SK-N-SH treated with all-trans-retinoic acid at 6 μM for 48 hours (cell line): ENCODE results near the gene TTC7B.

Experiments
- ATAC-seq: fragments of 200-7000 bp; cut with Tn5 transposase; 3 replicates; pipeline ENCODE4 v1.9.1; 2020; ENCODE audit warnings: mild to moderate bottlenecking, moderate library complexity
- ARNTL ChIP-seq: fragments of 450-650 bp; formaldehyde crosslinking; IDR thresholded peaks from 2 replicates; pipeline ENCODE4 v1.5.0; 2020; ENCODE audit warnings: low read depth, mild to moderate bottlenecking, moderate library complexity, borderline replicate concordance
- BACH2 ChIP-seq: fragments of 250-450 bp; sonication (Bioruptor Pico); IDR thresholded peaks from 2 replicates; pipeline ENCODE4 v1.9.0; 2021; ENCODE audit warnings: mild to moderate bottlenecking, borderline replicate concordance
- CREB5 ChIP-seq: fragments of 250-450 bp; sonication (Bioruptor Pico); IDR thresholded peaks from 2 replicates; pipeline ENCODE4 v1.5.1; 2020; ENCODE audit warnings: low read depth, mild to moderate bottlenecking, moderate library complexity
- CSDC2 ChIP-seq: fragments of 250-450 bp; sonication (Bioruptor Pico); IDR thresholded peaks from 2 replicates; pipeline ENCODE4 v1.5.0; 2020; ENCODE audit warnings: mild to moderate bottlenecking, moderate library complexity
- CSRNP3 ChIP-seq: fragments of 250-450 bp; sonication (Bioruptor Pico); IDR thresholded peaks from 2 replicates; pipeline ENCODE4 v1.5.1; 2021; ENCODE audit warnings: mild to moderate bottlenecking, moderate library complexity
- ESRRG ChIP-seq: fragments of 250-450 bp; sonication (Bioruptor Pico); IDR thresholded peaks from 2 replicates; pipeline ENCODE4 v1.6.1; 2021; ENCODE audit warnings: mild to moderate bottlenecking
- GLIS3 ChIP-seq: fragments of 250-450 bp; sonication (Bioruptor Pico); IDR thresholded peaks from 2 replicates; pipeline ENCODE4 v1.5.0; 2020; ENCODE audit warnings: mild to moderate bottlenecking, moderate library complexity
- ISL1 ChIP-seq: fragments of 250-450 bp; sonication (Bioruptor Pico); IDR thresholded peaks from 2 replicates; pipeline ENCODE4 v2.1.2; 2022; ENCODE audit warnings: mild to moderate bottlenecking, moderate library complexity
- OSR1 ChIP-seq: fragments of 250-450 bp; sonication (Bioruptor Pico); IDR thresholded peaks from 2 replicates; pipeline ENCODE4 v1.8.0; 2022; ENCODE audit warnings: moderate library complexity, mild to moderate bottlenecking, inconsistent platforms
- PATZ1 ChIP-seq: fragments of 250-450 bp; sonication (Bioruptor Pico); IDR thresholded peaks from 2 replicates; pipeline ENCODE4 v1.8.0; 2020; ENCODE audit warnings: mild to moderate bottlenecking, moderate library complexity, borderline replicate concordance
- POU6F1 ChIP-seq: fragments of 250-450 bp; sonication (Bioruptor Pico); IDR thresholded peaks from 2 replicates; pipeline ENCODE4 v1.8.0; 2021; ENCODE audit warnings: low read depth, mild to moderate bottlenecking, moderate library complexity, borderline replicate concordance
- PPARA ChIP-seq: fragments of 250-450 bp; sonication (Bioruptor Pico); IDR thresholded peaks from 2 replicates; pipeline ENCODE4 v1.5.0; 2020; ENCODE audit warnings: mild to moderate bottlenecking, borderline replicate concordance
- RARB ChIP-seq: fragments of 250-450 bp; sonication (Bioruptor Pico); IDR thresholded peaks from 2 replicates; pipeline ENCODE4 v1.8.0; 2021; ENCODE audit warnings: mild to moderate bottlenecking, moderate library complexity
- SNAI2 ChIP-seq: fragments of 250-450 bp; sonication (Bioruptor Pico); IDR thresholded peaks from 2 replicates; pipeline ENCODE4 v1.5.0; 2020; ENCODE audit warnings: mild to moderate bottlenecking, moderate library complexity
- TOX ChIP-seq: fragments of 250-450 bp; sonication (Bioruptor Pico); IDR thresholded peaks from 2 replicates; pipeline ENCODE4 v1.8.0; 2021; ENCODE audit warnings: mild to moderate bottlenecking, moderate library complexity, borderline replicate concordance
- TSHZ2 ChIP-seq: fragments of 250-450 bp; sonication (Bioruptor Pico); IDR thresholded peaks from 2 replicates; pipeline ENCODE4 v1.5.0; 2020; ENCODE audit warnings: mild to moderate bottlenecking, moderate library complexity
- ZC3H10 ChIP-seq: fragments of 250-450 bp; sonication (Bioruptor Pico); IDR thresholded peaks from 2 replicates; pipeline ENCODE4 v1.5.1; 2021; ENCODE audit warnings: mild to moderate bottlenecking, moderate library complexity
- ZFP3 ChIP-seq: fragments of 250-450 bp; sonication (Bioruptor Pico); IDR thresholded peaks from 2 replicates; pipeline ENCODE4 v1.5.0; 2020; ENCODE audit warnings: mild to moderate bottlenecking, moderate library complexity
- ZFP30 ChIP-seq: fragments of 450-650 bp; formaldehyde crosslinking; IDR thresholded peaks from 2 replicates; pipeline ENCODE4 v1.5.0; 2022; ENCODE audit warnings: mild to moderate bottlenecking, moderate library complexity
- ZNF565 ChIP-seq: fragments of 450-650 bp; formaldehyde crosslinking; conservative IDR thresholded peaks from 2 replicates; pipeline ENCODE4 v1.5.0; 2020; ENCODE audit warnings: low read depth, mild to moderate bottlenecking, moderate library complexity
- ZNF70 ChIP-seq: fragments of 450-650 bp; formaldehyde crosslinking; IDR thresholded peaks from 2 replicates; pipeline ENCODE4 v1.5.0; 2020; ENCODE audit warnings: mild to moderate bottlenecking, moderate library complexity
- ZNF8 ChIP-seq: fragments of 450-650 bp; formaldehyde crosslinking; IDR thresholded peaks from 2 replicates; pipeline ENCODE4 v1.5.0; 2020; ENCODE audit warnings: mild to moderate bottlenecking, moderate library complexity

Gene TTC7B

GRCh38 chr14:90747909-90748308, 68.3 kb downstream of the TTC7B start (continued):
- no peak for TF ChIP-seq TSHZ2 (CRISPR knock-in tag)
- no peak for TF ChIP-seq ISL1 (CRISPR knock-in tag)
- TF ChIP-seq ZFP30 (CRISPR knock-in tag), result no peak

- TF ChIP-seq ISL1 (CRISPR knock-in tag) (no peak), SNAI2 (CRISPR knock-in tag) (no peak), ARNTL (CRISPR knock-in tag) (no peak), RARB (CRISPR knock-in tag) (no peak), ZC3H10 (CRISPR knock-in tag) (no peak), ZNF70 (CRISPR knock-in tag) (no peak), ZFP3 (CRISPR knock-in tag) (no peak), OSR1 (CRISPR knock-in tag) (no peak), CSRNP3 (CRISPR knock-in tag) (no peak), BACH2 (CRISPR knock-in tag) (no peak), ESRRG (CRISPR knock-in tag) (no peak), CSDC2 (no peak), TOX (no peak), PPARA (no peak), ZFP30 (CRISPR knock-in tag) (no peak), CREB5 (CRISPR knock-in tag) (no peak), GLIS3 (CRISPR knock-in tag) (no peak), POU6F1 (CRISPR knock-in tag) (no peak), ZNF565 (CRISPR knock-in tag) (no peak), ZNF8 (no peak)
- no peak for ATAC-seq
Measured at GRCh38 chr14:90743826-90744225, 72.4 kb downstream of the TTC7B start.

- no peak for ATAC-seq
- TF ChIP-seq PATZ1 (no peak), OSR1 (CRISPR knock-in tag) (no peak), SNAI2 (CRISPR knock-in tag) (no peak), ZNF565 (CRISPR knock-in tag) (no peak), ARNTL (CRISPR knock-in tag) (no peak), ZFP3 (CRISPR knock-in tag) (no peak), CSRNP3 (CRISPR knock-in tag) (no peak), ZC3H10 (CRISPR knock-in tag) (no peak), ESRRG (CRISPR knock-in tag) (no peak), RARB (CRISPR knock-in tag) (no peak), PPARA (no peak), ZNF8 (no peak), ZNF70 (CRISPR knock-in tag) (no peak), ISL1 (CRISPR knock-in tag) (no peak), TOX (no peak)
Measured at GRCh38 chr14:90743425-90743824, 72.8 kb downstream of the TTC7B start.
